GM10266 (cell line): ENCODE data around the gene BSCL2.
A peak's percentile ranks its signal among the peaks of the same experiment; 100 is the strongest.
"Not testable (repeated sequence)": the region's sequence is repeated elsewhere in the genome, so short reads cannot be mapped to it uniquely, and the experiment has no call there.

Experiments
- DNase-seq: peaks from one replicate; pipeline ENCODE4 v3.0.0; 2012; ENCODE audit errors: extremely low spot score
- TF ChIP-seq, protein P1 (sequence below): IDR thresholded peaks from 2 replicates; pipeline ENCODE4 v1.5.1; 2012; ENCODE audit warnings: mild to moderate bottlenecking, low read depth; ENCODE audit not compliant: control insufficient read depth, insufficient read depth; ENCODE audit errors: missing control alignments

Gene BSCL2

GRCh38 chr11:62694455-62695167 is 12.6 kb downstream of the BSCL2 start:
- DNase-seq: peak; percentile 81

DNA sequence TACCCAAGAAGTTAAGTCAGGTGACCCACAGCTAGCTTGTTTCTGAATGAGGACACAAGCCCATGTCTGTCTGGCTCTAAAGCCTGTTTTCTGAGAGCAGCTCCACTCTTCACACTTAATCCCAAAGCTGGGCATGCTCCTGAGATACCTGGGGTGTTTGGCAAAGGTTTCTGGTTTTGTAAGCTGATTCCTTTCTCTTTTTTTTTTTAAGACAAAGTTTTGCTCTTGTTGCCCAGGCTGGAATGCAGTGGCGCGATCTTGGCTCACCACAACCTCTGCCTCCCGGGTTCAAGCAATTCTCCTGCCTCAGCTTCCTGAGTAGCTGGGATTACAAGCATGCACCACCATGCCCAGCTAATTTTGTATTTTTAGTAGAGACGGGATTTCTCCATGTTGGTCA is 13.6 kb downstream of the BSCL2 start:
- DNase-seq: not testable (repeated sequence)

More at GRCh38 chr11:62694455-62695167, 12.6 kb downstream of the BSCL2 start:
- TF ChIP-seq, protein P1, sequence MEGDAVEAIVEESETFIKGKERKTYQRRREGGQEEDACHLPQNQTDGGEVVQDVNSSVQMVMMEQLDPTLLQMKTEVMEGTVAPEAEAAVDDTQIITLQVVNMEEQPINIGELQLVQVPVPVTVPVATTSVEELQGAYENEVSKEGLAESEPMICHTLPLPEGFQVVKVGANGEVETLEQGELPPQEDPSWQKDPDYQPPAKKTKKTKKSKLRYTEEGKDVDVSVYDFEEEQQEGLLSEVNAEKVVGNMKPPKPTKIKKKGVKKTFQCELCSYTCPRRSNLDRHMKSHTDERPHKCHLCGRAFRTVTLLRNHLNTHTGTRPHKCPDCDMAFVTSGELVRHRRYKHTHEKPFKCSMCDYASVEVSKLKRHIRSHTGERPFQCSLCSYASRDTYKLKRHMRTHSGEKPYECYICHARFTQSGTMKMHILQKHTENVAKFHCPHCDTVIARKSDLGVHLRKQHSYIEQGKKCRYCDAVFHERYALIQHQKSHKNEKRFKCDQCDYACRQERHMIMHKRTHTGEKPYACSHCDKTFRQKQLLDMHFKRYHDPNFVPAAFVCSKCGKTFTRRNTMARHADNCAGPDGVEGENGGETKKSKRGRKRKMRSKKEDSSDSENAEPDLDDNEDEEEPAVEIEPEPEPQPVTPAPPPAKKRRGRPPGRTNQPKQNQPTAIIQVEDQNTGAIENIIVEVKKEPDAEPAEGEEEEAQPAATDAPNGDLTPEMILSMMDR: peak; percentile 78

- no peak for DNase-seq
- TF ChIP-seq, protein P1: no peak
These were observed 17.6 kb downstream of the BSCL2 start, which contains the start of gene LRRN4CL for GRCh38 chr11:62689421-62690183. LRRN4CL (minus strand) TSS chr11:62689530; CDS start chr11:62688508, 1,022 bp downstream.

DNA sequence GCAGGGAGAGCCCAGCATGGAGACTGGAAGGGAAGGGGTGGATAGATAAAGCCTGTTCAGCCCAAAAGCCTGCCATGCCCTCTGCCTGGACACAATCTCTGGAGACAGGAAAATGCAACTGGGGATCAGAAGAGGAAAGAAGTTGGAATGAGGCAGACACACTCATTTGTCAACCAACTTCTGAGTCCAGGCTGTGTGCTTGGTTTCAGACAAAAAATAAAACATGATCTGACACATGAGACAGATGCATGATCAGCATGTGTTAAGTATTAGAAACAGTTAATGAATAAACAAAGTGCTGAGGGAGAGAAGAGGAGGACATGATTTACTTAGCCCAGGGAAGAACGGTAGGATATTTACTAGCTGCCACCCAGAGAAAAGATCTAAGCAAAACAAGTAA is 18.7 kb downstream of the BSCL2 start:
- TF ChIP-seq, protein P1: no peak
- DNase-seq: no peak

DNA sequence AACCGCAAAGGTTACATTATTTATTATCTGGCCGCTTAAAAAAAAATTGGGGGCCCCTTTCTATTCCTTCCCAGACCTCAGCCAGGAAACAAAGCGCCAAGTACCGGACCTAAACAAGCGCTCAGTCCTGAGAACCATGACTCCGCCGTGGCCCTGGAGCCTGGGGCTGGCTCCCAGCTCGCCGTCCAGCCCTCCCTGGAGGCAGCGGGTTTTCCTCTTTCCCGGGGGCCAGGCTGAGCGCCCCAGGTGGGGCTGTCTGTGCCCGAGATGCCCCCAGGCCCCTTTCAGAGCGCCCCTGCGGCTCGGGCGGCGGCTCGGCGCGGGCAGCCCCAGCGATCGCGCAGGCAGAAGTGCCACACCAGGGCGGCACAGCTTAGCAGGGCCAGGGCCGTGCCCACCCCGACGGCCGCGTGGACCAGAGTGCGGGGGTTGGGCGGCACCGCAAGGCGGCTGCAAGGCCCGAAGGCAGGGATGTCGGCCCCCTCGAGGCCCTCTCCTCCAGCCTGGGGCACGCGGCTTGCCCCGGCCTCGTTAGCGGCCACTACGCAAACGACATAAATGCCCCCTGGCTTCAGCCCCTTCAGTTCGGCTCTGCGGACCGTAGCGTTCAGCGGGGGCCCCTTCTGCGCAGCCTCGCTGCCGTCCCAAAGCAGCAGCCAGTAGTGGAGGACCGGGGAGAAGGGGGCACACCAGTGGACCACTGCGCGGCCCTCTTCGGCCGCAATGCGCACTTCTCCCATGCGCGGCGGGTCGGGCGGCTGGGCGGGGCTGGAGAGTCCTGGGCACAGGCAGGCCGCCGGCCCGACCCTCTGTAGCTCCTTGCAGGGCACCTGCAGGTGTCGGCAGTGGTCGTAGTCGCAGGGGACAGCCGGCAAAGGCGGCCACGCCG is 19.5 kb downstream of the BSCL2 start:
- TF ChIP-seq, protein P1: no peak
- no peak for DNase-seq

DNA sequence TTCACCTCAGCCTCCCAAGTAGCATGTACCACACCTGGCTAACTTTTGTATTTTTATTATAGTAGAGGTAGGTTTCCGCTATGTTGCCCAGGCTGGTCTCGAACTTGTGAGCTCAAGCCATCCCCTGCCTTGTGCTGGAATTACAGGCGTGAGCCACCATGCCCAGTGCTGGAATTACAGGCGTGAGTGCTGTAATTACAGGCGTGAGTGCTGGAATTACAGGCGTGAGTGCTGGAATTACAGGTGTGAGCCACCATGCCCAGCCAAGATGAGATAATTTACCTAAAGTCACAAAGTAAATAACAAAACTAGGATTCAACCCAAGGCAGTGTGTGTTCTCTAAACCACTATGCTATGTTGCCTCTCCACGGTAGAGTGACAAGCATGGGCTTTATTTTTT is 24.7 kb downstream of the BSCL2 start:
- no peak for DNase-seq
- TF ChIP-seq, protein P1: no peak

- TF ChIP-seq, protein P1: peak; percentile 43
- DNase-seq: peak; percentile 64
These were observed 26.4 kb downstream of the BSCL2 start for GRCh38 chr11:62680825-62681240.
